SK-N-DZ (cell line): ENCODE results near the gene KHDC1. TPM values are rescaled to one million over a fixed set of nuclear protein-coding genes. Genes with fewer than 3 reads are reported as not detected.
"Not testable (repeated sequence)": the region's sequence is repeated elsewhere in the genome, so short reads cannot be mapped to it uniquely, and the experiment has no call there.

Source experiments
- DNase-seq: peaks from one replicate; pipeline ENCODE4 v3.0.0-alpha.2; 2015; ENCODE audit warnings: low spot score
- polyA plus RNA-seq, 2 experiments: library from polyadenylated mRNA; depleted of rRNA; stranded (reverse); fragments of >200 nt; gene quantifications; 2 replicates each; pipeline ENCODE4 v1.2.3, GENCODE V29; 2014

The KHDC1 gene, protein sequence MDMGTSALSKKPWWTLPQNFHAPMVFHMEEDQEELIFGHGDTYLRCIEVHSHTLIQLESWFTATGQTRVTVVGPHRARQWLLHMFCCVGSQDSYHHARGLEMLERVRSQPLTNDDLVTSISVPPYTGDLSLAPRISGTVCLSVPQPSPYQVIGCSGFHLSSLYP
- 2.8 and 3.9 TPM in 2 replicates for polyA plus RNA-seq (2014; cell fraction: cytosol; rRNA removed)
- 4.2 and 6.1 TPM in 2 replicates for polyA plus RNA-seq (2014; cell fraction: nucleus; rRNA removed)

DNA sequence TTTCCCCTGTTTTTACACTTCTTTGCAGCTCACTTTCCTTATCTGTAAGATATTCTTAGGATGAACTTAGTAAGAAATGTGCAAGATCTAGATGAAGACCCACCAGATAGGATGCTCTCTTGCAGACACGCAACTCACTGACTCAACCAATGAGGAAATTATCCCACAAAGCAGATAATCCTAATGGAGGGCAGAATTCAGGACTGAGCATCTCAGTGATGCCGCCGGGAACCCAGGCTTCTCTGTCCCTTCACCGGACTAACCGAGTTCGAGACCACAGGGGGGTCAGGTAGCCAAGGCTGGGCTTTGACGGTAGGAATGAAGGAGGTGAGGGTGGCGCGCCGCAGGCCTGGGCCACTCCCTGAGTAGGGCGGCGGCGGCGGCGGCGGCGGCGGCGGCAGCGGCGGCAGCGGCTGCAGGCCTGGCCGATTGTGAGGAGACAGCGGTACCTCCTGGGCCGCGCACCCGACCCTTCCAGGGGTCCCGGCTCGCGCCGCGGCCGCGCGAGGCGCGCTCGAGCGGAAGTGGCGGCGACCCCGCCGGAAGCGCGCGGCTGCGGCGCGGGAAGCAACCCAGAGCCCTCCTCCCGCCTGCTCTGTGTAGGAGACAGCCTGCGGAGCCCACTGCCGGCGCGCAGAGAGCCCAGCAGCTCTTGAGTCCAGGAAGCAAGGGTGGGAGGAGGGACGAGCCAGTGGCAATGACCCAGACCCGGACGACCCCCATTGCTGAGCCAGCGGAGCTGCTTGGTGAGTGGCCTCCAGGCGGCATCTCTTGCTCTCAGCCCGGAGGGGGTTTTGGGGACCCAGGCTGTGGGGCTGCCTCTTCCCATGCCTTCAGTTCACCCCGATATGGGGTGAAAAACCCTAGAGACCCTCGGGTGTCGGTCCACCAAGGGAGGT lies at the start of gene KHDC1:
Gene KHDC1 (minus strand): TSS at position 526 of the 899 bp plus-strand sequence. CDS start 20,679 bp downstream, outside the sequence.
- DNase-seq, result peak; percentile 78

DNA sequence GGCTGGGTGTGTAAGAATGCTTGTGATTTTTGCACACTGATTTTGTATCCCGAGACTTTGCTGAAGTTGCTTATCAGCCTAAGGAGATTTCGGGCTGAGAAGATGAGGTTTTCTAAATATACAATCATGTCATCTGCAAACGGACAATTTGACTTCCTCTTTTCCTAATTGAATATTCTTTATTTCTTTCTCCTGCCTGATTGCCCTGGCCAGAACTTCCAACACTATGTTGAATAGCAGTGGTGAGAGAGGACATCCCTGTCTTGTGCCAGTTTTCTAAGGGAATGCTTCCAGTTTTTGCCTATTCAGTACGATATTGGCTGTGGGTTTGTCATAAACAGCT lies 47.5 kb upstream of the KHDC1 start:
- not testable (repeated sequence) for DNase-seq

DNA sequence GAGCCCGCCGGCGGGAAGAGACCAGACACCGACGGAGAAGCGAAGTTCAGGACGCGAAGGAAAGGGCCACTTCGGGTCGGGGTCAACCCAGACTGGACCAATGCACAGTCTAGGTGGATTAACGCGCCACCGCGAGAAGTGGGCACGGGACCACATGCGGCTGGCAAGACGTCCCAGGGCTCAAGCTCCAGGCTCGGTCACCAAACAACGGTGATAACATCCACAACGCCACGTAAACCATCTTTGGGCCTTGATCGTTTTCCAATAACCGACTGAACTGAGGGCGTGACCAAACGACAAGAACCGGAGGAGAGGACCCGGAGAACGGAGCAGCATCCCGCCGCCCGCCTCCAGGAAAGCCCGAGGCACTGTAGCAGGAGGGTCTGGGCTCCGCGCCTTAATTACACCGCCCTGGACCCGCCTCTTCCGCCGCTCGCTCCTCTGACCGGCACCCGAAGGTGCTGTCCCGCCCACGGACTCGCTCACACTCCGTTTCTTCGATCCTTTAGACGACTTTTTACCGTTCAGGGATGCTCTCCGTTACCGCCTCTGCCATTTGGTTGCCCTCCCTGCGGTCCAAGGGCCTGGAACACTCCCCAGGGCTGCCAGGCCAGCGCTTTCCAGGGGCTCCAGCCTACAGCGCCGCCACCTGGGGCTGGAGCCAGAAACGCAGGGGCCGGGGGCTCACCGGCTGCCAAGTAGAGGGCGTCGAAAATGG lies 46.9 kb upstream of the KHDC1 start:
- DNase-seq, result peak; percentile 33

DNA sequence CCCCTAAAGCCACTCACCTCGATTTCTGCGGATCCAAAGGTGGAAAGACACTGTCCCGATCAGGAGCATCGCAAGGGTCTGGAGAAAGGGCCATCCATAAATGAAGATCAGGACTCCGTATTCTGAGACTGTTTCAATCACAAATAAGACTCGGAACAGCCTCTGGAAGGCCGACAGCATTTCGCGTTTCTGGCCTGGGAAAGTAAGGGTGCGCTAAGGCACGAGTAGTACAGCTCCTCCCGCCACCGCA lies 46.5 kb upstream of the KHDC1 start:
- no peak for DNase-seq

DNA sequence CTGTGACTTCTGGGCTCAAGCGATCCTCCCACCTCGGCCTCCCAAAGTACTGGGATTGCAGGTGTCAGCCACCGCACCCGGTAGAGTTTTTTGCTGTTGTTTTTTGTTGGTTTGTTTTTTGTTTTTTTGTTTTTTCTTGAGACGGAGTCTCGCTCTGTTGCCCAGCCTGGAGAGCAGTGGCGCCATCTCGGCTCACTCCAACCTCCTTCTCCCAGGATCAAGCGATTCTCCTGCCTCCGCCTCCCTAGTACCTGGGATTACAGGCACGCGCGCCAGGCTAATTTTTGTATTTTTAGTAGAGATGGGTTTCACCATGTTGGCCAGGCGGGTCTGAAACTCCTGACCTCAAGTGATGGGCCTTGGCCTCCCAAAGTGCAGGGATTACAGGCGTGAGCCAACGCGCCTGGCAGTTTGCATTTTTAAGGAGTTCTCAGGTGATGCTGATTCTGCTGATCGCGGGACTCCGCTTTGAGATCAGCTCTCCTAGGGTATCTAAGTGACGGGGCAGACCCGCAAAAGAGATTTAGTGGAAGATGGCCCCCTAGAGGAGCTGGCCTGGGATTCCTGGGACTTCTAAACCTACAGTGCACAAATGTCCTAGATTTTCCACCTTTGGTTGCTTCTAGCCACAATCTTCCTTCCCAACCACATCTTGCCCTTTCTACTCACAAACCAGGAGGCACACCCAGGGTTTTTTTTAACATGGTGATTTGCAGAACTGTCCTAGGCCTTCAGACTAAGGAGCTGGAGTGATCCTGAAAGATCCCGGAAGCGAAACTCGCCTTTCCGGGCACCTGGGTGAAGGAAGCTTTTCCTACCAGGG lies 45.9 kb upstream of the KHDC1 start:
- DNase-seq, result no peak

DNA sequence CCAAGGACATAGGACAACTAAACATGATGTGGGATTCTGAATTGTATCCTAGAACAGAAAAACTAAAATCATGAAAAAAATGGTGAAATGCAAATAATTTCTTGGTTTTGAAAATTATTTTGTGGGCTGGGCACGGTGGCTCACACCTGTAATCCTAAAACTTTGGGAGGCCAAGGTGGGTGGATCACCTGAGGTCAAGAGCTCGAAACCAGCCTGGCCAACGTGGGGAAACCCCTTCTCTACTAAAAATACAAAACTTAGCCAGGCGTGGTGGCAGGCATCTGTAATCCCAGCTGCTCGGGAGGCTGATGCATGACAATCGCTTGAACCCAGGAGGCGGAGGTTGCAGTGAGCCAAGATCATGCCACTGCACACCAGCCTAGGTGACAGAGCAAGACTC lies 40.8 kb upstream of the KHDC1 start:
- not testable (repeated sequence) for DNase-seq

DNA sequence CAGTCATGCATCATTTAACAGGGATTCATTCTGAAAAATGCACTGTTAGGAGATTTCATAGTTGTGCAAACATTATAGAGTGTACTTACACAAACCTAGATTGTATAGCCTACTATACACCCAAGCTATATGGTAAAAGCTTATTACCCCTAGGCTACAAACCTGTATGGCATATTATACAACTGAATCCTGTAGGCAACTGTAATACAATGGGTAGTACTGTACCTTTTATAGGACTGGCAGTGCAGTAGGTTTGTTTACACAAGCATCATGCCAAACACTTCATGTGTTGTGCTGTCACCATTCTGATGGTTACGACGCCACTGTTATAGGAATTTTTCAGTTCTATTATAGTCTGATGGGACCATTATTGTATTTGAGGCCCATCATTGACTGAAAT lies 39.3 kb upstream of the KHDC1 start:
- no peak for DNase-seq

DNA sequence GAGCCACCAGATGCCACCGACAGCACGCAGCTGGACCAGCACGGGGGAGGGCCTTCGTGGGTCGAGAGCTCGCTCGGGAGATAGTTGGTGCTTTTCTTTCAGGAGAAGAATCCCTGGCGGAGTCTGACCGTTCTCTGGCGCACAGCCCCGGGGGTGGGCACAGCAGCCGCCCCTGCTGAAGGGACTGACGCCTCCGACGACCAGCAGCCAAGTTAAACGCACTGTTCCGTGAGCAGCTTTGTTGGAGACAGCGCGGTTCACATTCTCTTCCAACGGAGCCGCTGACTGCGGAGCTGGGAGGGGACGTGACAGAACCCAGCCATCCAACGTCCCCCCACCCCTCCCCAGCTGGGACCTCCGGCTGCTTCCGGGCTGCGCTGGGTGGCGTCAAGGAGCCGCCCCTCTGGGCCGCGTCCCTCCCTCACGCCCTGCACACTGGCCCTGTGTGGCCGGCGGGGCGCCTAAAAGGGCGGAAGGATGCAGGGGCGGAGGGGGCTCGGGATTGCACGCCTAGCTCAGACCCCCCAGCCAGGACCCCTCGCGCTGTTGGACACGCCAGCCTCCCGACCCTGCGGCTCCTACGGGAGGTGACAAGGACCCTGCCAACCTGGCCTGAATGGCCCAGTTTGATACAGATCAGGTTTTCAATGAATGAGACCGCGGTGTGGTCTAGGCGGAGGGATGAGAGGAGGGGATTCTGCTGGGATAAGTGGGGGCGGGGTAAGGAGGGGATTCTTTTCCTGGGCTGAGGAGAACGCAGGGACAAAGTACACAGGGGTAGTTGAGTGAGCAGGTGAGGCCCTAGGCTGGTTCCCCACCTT lies 36.4 kb upstream of the KHDC1 start:
- DNase-seq, result no peak

DNA sequence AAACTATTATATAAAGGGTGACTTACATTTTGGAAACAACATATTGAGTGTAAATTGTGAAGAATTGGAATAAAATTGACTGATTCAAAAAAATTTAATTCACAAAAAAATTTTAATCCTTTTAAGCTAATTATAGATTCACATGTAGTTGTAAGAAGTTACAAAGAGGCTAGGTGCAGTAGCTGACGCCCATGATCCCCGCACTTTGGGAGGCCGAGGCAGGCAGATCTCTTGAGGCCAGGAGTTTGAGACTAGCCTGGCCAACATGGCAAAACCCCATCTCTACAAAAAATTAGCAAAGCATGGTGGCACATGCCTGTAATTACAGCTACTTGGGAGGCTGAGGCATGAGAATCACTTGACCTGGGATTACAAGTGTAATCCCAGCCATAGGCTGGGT lies 30.3 kb upstream of the KHDC1 start:
- DNase-seq, result no peak

DNA sequence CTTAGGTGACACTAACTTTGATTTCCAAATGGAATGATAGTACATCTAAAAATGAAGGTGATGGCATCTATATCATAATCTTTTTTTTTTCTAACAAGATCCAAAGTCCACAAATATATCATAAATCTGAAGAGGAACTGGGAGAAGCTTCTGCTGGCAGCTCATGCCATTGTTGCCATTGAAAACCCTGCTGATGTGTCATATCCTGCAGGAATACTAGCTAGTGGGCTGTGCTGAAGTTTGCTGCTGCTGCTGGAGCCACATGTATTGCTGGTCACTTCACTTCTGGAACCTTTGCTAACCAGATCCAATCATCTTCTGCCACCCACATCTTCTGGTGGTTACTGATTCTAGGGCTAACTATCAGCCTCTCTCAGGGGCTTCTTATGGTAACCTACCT lies 27.4 kb upstream of the KHDC1 start:
- no peak for DNase-seq

DNA sequence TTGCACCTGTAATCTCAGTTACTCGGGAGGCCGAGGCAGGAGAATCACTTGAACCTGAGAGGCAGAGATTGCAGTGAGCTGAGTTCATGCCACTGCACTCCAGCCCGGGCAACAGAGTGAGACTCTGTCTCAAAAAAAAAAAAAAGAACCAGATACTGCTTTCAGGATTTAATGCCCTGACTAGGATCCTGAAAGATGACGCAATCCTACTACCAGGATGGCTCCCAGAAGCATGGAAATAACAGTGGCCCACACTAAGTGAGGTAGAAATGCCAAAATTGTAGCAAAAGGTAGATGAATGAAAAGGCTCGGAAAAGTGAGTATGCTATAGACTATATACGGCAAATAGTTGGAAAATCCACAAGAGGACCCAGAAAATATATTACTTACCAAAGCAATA lies 23.8 kb upstream of the KHDC1 start:
- no peak for DNase-seq

DNA sequence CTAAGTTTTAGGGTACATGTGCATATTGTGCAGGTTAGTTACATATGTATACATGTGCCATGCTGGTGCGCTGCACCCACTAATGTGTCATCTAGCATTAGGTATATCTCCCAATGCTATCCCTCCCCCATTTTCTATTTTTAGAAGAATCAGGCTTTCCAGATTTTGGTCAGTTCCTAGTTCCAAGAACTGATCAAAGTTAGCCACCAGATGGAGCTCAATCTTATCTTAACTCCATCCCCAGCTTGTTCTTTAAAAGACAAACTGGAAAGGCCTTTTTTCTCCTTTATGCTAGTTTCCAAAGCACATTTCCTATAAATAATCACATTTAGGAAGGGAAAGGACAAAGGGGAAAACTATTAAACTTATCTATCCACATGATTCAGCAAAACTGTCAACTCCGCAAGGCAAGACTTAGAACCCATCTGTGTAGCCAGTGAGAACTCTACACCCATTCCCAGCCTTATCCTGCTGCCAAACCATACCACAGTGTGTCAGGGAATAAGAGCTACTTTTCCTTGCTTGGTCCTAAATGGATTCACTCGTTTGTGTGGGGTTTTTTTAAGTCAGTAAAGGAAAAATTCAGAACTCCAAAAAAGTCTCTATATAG lies 22.8 kb upstream of the KHDC1 start:
- DNase-seq, result no peak

DNA sequence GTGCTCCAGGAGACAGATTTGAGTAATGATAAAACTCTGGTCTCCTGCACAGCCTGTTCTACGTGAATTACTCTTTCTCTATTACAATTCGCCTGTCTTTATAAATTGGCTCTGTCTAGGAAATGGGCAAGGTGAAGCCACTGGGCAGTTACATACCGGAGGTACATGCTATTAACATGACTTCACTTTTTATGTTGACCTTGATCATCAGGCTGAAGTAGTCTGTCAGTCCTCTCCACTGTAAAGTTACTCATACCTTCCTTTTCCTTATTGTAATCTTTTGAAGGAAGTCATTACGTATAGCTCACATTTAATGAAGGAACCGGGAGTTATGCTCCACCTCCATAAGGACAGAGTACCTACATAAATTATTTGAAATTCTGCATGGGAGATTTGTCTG lies 19.9 kb upstream of the KHDC1 start:
- no peak for DNase-seq

DNA sequence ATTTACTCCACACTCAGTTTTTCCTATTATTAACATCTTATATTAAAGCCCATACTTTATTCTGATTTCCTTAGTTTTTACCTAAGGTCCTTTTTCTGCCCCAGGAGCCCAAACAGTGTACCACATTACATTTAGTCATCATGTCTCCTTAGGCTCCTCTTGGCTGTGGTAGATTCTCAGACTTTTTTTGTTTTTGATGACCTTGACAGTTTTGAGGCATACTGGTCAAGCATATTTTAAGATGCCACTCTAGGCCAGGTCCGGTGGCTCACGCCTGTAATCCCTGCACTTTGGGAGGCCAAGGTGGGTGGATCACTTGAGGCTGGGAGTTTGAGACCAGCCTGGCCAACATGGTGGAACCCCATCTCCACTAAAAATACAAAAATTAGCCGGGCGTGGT lies 18.7 kb upstream of the KHDC1 start:
- DNase-seq, result not testable (repeated sequence)

DNA sequence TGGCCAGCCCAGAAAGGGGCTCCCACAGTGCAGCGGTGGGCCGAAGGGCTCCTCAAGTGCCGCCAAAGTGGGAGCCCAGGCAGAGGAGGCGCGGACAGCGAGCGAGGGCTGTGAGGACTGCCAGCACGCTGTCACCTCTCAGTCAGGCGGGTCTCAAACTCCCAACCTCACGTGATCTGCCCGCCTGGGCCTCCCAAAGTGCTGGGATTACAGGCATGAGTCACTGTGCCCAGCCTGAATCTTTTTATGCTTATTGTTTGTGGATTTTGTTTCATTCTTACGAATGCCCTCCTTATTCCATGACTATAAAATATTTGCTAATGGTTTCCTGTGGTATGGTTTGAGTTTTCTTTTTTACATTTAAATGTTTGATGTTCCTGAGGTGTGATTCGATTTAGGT lies 6.3 kb upstream of the KHDC1 start:
- not testable (repeated sequence) for DNase-seq

DNA sequence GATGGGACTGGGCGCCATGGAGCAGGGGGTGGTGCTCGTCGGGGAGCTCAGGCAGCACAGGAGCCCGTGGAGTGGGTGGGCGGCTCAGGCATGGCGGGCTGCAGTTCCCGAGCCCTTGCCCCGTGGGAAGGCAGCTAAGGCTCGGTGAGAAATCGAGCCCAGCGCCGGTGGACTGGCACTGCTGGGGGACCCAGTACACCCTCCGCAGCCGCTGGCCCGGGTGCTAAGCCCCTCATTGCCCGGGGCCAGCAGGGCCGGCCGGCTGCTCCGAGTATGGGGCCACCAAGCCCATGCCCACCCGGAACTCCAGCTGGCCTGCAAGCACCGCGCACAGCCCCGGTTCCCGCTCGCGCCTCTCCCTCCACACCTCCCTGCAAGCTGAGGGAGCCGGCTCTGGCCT lies 5.9 kb upstream of the KHDC1 start:
- DNase-seq, result not testable (repeated sequence)

DNA sequence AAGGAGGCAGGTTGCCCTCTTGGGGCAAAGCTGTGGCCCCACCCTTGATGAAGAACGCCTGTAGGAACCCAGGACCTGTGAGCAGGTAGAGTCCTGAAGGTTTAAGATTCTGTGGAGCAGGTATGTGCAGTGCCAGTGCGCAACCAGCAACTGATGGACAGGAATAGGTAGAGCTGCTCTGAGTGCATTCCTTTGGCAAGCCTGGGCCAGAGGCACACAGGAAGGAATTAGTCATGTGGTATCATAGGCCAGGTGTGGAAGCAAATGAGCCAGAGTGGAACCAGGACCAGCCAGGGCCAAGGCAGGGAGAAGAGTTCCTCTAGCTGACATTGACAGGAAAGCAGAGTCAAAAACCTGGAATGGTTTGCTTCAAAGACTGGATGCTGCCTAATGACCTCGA lies 1.4 kb upstream of the KHDC1 start:
- DNase-seq, result no peak

DNA sequence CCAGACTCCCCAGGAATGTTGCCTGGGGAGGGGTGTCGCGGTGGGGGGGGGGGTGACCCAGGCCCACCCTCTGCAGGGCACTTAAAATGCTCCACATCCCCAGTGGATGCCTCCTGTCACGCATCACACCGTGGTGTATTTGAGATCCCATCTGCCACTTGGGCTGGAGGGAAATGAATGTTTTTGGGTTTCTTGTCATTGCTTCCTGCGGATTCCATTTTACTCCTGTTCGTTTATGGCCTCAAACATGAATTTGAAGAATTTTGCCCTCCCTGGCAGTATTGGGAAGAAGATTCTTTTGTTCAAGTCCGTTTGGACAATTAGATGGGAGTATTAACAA lies 544 bp upstream of the KHDC1 start:
- no peak for DNase-seq

DNA sequence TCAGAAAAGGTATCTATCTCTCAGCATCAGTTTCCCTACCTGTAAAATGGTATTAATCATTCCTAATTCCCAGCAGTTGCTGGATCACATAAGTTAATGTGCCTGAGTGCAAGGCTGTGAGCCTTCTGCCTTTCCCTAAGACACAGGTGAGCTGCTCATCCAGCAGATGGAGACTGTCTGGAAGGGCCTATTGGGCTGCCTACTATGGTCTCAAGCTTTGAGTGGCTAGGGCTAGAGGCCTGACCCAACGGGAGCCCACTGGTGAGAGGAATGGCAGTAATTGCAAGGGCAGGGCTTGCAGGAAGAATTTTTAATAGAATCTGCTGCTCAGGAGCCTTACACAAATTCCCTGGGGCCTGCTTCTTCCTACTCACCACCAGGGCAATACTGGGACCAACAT lies 4.3 kb downstream of the KHDC1 start:
- no peak for DNase-seq

DNA sequence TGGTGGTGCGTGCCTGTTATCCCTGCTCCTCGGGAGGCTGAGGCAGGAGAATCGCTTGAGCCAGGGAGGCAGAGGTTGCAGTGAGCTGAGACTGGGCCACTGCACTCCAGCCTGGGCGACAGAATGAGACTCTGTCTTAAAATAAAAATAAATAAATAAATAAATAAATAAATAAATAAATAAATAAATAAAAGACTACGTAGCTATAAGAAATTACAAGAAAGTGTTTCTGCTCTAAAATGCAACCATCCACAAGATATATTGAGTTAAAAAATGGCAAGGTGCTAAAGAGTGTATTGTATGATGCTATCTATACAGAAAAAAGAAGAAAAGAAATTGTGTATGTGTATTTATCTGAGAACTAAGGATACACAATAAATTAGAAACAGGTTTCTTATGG lies 8.7 kb downstream of the KHDC1 start:
- not testable (repeated sequence) for DNase-seq

DNA sequence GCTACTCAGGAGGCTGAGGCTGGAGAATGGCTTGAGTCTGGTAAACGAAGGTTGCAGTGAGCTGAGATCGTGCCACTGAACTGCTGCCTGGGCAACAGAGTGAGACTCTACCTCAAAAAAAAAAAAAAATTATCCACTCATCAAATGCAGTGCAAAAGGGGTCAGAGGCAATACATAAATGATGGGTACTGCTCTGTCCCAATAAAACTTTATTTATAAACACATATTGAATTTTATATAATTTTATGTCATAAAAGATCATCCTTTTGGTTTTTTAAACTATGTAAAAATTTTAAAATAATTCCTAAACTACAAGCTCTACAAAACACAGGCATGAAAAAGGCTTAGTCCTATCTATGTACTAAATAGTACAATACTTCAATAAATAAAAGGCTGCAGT lies 10.3 kb downstream of the KHDC1 start:
- DNase-seq, result no peak
